B cell (primary cell): ENCODE results near the gene GCHFR. TPM values are rescaled to one million over a fixed set of nuclear protein-coding genes. Genes with fewer than 3 reads are reported as not detected.

Experiments used
- ATAC-seq: fragments of 200-7000 bp; cut with Tn5 transposase; one replicate; pipeline ENCODE4 v1.10.0; 2021; ENCODE audit warnings: low read depth, mild to moderate bottlenecking, moderate number of reproducible peaks, moderate library complexity
- CTCF ChIA-PET: fragments of 350-600 bp; sonication (Branson Sonifier 250); formaldehyde crosslinking; loops from one replicate; lab custom pipeline; 2021; ENCODE audit warnings: antibody characterized with exemption, inconsistent platforms; lab: Charles Lee
- POLR2A ChIA-PET: fragments of 350-600 bp; sonication (Branson Sonifier 250); formaldehyde crosslinking; loops from one replicate; lab custom pipeline; 2021; ENCODE audit warnings: antibody characterized with exemption; lab: Charles Lee
- DNase-seq: peaks from one replicate; pipeline ENCODE4 v3.0.0; 2013
- H2AFZ ChIP-seq: 2 replicates; pipeline ENCODE4 v1.6.1; 2012; ENCODE audit warnings: mild to moderate bottlenecking, low read depth, low read length; ENCODE audit not compliant: insufficient read depth, poor library complexity, severe bottlenecking
- H3K27ac ChIP-seq, 2 donors: 1 replicate in 1 of 2; 2 replicates in 1 of 2; pipeline ENCODE4 v1.5.1; 2012 to 2013; ENCODE audit warnings: low read length in 2 of 2, mild to moderate bottlenecking in 2 of 2, moderate library complexity in 1 of 2
- H3K27me3 ChIP-seq, 4 experiments: fragments of 200-600 bp in 1 of 4; sonication (generic) in 1 of 4; replicated peaks in 1 of 4; 1 replicate in 2 of 4; 2 replicates in 2 of 4; pipeline versions ENCODE4 v1.6.1 to v1.7.0; 2013 to 2016; ENCODE audit warnings: low read length in 3 of 4, mild to moderate bottlenecking in 2 of 4, mixed read lengths in 1 of 4, moderate library complexity in 1 of 4; ENCODE audit not compliant: insufficient read depth in 4 of 4, control insufficient read depth in 3 of 4; ENCODE audit errors: control extremely low read depth in 1 of 4
- H3K36me3 ChIP-seq, 2 experiments: replicated peaks in 1 of 2; 1 replicate in 1 of 2; 2 replicates in 1 of 2; pipeline versions ENCODE4 v1.6.1 to v1.7.1; 2013; ENCODE audit warnings: low read length in 1 of 2; ENCODE audit not compliant: insufficient read depth in 2 of 2, control insufficient read depth in 1 of 2; ENCODE audit errors: control extremely low read depth in 1 of 2, extremely low read depth in 1 of 2
- H3K4me1 ChIP-seq, 2 donors: fragments of 200-600 bp in 1 of 2; sonication (generic) in 1 of 2; 1 replicate in 1 of 2; 2 replicates in 1 of 2; pipeline versions ENCODE4 v1.5.1 to v1.6.1; 2013 to 2017; ENCODE audit warnings: low read length in 2 of 2; ENCODE audit not compliant: control insufficient read depth in 2 of 2, insufficient read depth in 2 of 2
- H3K4me2 ChIP-seq: replicated peaks from 2 replicates; pipeline ENCODE3; 2012; ENCODE audit warnings: mild to moderate bottlenecking, low read depth, low read length; ENCODE audit not compliant: poor library complexity, severe bottlenecking
- H3K4me3 ChIP-seq, 5 experiments: fragments of 200-600 bp in 1 of 5; sonication (generic) in 1 of 5; 1 replicate in 3 of 5; 2 replicates in 2 of 5; pipeline versions ENCODE4 v1.5.1 to v1.7.0; 2011 to 2016; ENCODE audit warnings: low read length in 4 of 5, mild to moderate bottlenecking in 4 of 5, low read depth in 2 of 5, control low read depth in 1 of 5, moderate library complexity in 1 of 5; ENCODE audit not compliant: insufficient read depth in 1 of 5; ENCODE audit errors: control extremely low read depth in 1 of 5, extremely low read depth in 1 of 5
- H3K79me2 ChIP-seq: fragments of 200-600 bp; sonication (generic); one replicate; pipeline ENCODE4 v1.6.0; 2016; ENCODE audit warnings: low read length; ENCODE audit not compliant: control insufficient read depth, insufficient read depth
- H3K9ac ChIP-seq: fragments of 200-600 bp; sonication (generic); 2 replicates; pipeline ENCODE4 v1.6.1; 2017; ENCODE audit warnings: mild to moderate bottlenecking, low read length, moderate library complexity
- H3K9me3 ChIP-seq, 3 donors: one replicate each; pipeline versions ENCODE4 v1.6.1 to v1.7.1; 2013; ENCODE audit warnings: low read length in 2 of 3; ENCODE audit not compliant: control insufficient read depth in 2 of 3, insufficient read depth in 1 of 3; ENCODE audit errors: control extremely low read depth in 1 of 3
- H4K20me1 ChIP-seq: 2 replicates; pipeline ENCODE4 v1.6.0; 2012; ENCODE audit warnings: mild to moderate bottlenecking, low read length; ENCODE audit not compliant: insufficient read depth, control insufficient read depth, poor library complexity, severe bottlenecking
- H3K27ac Mint-ChIP-seq: one replicate; pipeline ENCODE4 v1.8.0; 2021; ENCODE audit warnings: mixed read lengths
- H3K27me3 Mint-ChIP-seq: one replicate; pipeline ENCODE4 v1.8.0; 2021; ENCODE audit warnings: mixed read lengths
- H3K4me1 Mint-ChIP-seq: one replicate; pipeline ENCODE4 v1.8.0; 2021; ENCODE audit warnings: mixed read lengths
- H3K4me3 Mint-ChIP-seq: one replicate; pipeline ENCODE4 v1.8.0; 2021; ENCODE audit warnings: mixed read lengths
- H3K9me3 Mint-ChIP-seq: one replicate; pipeline ENCODE4 v1.8.0; 2022; ENCODE audit warnings: mixed read lengths; ENCODE audit not compliant: insufficient read depth
- EZH2 ChIP-seq: IDR thresholded peaks from 2 replicates; pipeline ENCODE4 v1.6.1; 2012; ENCODE audit warnings: borderline replicate concordance, low read depth, mild to moderate bottlenecking, moderate library complexity, low read length; ENCODE audit not compliant: insufficient read depth, poor library complexity, severe bottlenecking
- WGBS: methylation state at CpG from one replicate; pipeline ENCODE4 v1.1.5; 2013; ENCODE audit warnings: missing lambda C conversion rate; ENCODE audit not compliant: insufficient coverage; 5-methylcytosine and 5-hydroxymethylcytosine counted together
- intact Hi-C: fragments of 100-400 bp; cut with micrococcal nuclease; formaldehyde crosslinking; loops from one replicate; pipeline ENCODE4 v1.10.0; 2022
- polyA plus RNA-seq: library from polyadenylated mRNA; depleted of rRNA; stranded (reverse); fragments of >200 nt; gene quantifications from 2 replicates; pipeline ENCODE4 v1.2.3, GENCODE V29; 2012
- total RNA-seq, 2 donors: library from RNA; stranded (reverse); fragments of 120-200 nt in 1 of 2; gene quantifications; 1 replicate in 1 of 2; 2 replicates in 1 of 2; pipeline versions ENCODE4 v1.2.3 to v1.2.4, GENCODE V29; 2013 to 2022
- TF ChIP-seq, protein P1 (sequence below): fragments of 200-600 bp; IDR thresholded peaks from one replicate; pipeline ENCODE4 v1.8.0; 2022; ENCODE audit warnings: antibody characterized with exemption, mild to moderate bottlenecking

Gene GCHFR
- total and polyA plus RNA-seq, 2 donors (not counting 1 experiment from before 2014, with no cell fraction given) = 14.3 to 23.7 TPM

DNA sequence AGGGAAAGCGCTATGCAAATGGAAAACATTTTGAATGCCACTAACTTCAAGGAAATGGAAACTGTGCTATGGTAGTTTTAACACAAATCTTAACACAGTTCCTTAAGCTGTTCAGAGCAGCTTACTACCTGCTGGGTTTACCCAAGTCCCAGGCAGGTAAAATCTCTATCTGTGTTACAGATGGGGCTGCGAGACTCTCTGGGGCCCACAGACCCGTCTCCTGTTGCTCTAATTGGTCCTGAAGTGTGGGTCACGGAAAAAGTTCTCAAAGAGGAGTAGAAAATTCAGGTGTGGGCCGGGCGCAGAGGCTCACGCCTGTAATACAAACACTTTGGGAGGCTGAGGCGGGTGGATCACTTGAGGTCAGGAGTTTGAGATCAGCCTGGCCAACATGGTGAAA, 26.1 kb downstream of the GCHFR start:
- CTCF ChIA-PET = interaction anchor here (1.4 to 1.7 kb wide), 2 partner anchors 7 to 17 kb away, joined by 3 to 5 read pairs; partner anchors contain the start of gene ZFYVE19
- Histone ChIP-seq H4K20me1 (peaks cover 23% of the 10 kb centered on the region), H3K4me2 (no peak overlapping the region), H3K27me3 (no peaks in the 10 kb centered on the region), H3K9me3 (no peaks in the 10 kb centered on the region), H3K27ac (no peak overlapping the region), H3K36me3 (peaks cover 2 to 15% of the 10 kb centered on the region in 2 experiments), H3K9ac (no peak overlapping the region), H3K4me1 (peaks cover 8 to 11% of the 10 kb centered on the region in 2 donors), H3K79me2 (peaks cover 64% of the 10 kb centered on the region), H2AFZ (no peak overlapping the region), H3K4me3 (no peak overlapping the region)
- Mint-ChIP-seq H3K9me3 (no peaks in the 10 kb centered on the region), H3K4me1 (peaks cover 16% of the 10 kb centered on the region), H3K27ac (no peak overlapping the region), H3K4me3 (no peak overlapping the region), H3K27me3 (no peaks in the 10 kb centered on the region)
- ATAC-seq = no peak
- POLR2A ChIA-PET = no interaction called here
- no peak for DNase-seq
- WGBS = 97% methylated on average over 6 of the region's 8 CpGs
- intact Hi-C loops = no loop called here
- no peak for TF ChIP-seq EZH2
- TF ChIP-seq, protein P1, sequence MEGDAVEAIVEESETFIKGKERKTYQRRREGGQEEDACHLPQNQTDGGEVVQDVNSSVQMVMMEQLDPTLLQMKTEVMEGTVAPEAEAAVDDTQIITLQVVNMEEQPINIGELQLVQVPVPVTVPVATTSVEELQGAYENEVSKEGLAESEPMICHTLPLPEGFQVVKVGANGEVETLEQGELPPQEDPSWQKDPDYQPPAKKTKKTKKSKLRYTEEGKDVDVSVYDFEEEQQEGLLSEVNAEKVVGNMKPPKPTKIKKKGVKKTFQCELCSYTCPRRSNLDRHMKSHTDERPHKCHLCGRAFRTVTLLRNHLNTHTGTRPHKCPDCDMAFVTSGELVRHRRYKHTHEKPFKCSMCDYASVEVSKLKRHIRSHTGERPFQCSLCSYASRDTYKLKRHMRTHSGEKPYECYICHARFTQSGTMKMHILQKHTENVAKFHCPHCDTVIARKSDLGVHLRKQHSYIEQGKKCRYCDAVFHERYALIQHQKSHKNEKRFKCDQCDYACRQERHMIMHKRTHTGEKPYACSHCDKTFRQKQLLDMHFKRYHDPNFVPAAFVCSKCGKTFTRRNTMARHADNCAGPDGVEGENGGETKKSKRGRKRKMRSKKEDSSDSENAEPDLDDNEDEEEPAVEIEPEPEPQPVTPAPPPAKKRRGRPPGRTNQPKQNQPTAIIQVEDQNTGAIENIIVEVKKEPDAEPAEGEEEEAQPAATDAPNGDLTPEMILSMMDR = no peak

DNA sequence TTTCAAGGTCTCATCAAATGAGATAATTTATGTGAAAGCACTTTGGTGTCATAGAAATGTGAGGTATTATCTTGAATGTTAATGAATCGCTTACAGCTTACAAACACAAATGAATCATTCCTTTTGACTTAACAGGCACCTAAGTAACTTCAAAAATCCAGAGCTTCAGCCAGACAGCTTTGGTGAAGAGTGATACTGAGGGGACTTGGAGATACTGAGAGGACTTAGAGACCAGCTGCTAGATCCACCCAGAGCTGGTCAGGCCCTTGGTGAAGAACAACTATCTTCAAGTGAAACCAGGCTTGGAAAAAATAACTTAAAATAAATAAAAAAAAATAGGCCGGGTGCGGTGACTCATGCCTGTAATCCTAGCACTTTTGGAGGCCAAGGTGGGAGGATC, 26.9 kb downstream of the GCHFR start:
- Mint-ChIP-seq H3K4me3 (no peak overlapping the region), H3K27me3 (no peaks in the 10 kb centered on the region), H3K27ac (no peak overlapping the region), H3K9me3 (no peaks in the 10 kb centered on the region), H3K4me1 (peaks cover 16% of the 10 kb centered on the region)
- peaks cover 8 to 11% of the 10 kb centered on the region in 2 donors for H3K4me1 ChIP-seq
- no peaks in the 10 kb centered on the region for H3K27me3 ChIP-seq
- no peak overlapping the region for H2AFZ ChIP-seq
- intact Hi-C loops = no loop called here
- ATAC-seq (no peak), DNase-seq (no peak)
- no peak overlapping the region for H3K9ac ChIP-seq
- no peak overlapping the region for H3K27ac ChIP-seq
- peaks cover 30% of the 10 kb centered on the region for H4K20me1 ChIP-seq
- no peak overlapping the region for H3K4me2 ChIP-seq
- CTCF ChIA-PET = interaction anchor here (1.4 to 1.7 kb wide), 2 partner anchors 8 to 16 kb away, joined by 3 to 5 read pairs; partner anchors contain the start of gene ZFYVE19
- H3K4me3 ChIP-seq = no peak overlapping the region
- TF ChIP-seq, protein P1 = no peak
- TF ChIP-seq EZH2 = no peak
- peaks cover 68% of the 10 kb centered on the region for H3K79me2 ChIP-seq
- H3K9me3 ChIP-seq = no peaks in the 10 kb centered on the region
- peaks cover 2 to 15% of the 10 kb centered on the region in 2 experiments for H3K36me3 ChIP-seq
- WGBS = no CpG with 5 or more reads among the region's 3 CpGs
- POLR2A ChIA-PET = no interaction called here
